GM21423 (cell line): ENCODE measurements around the gene THRAP3.

Experiments
- ATAC-seq: cut with Tn5 transposase; IDR thresholded peaks from one replicate; pipeline ENCODE4 v1.9.1; 2021; ENCODE audit warnings: mild to moderate bottlenecking, moderate library complexity; ENCODE audit not compliant: unreplicated experiment

The THRAP3 gene

GRCh38 chr1:36287595-36287994 is 63.4 kb downstream of the THRAP3 start:
- ATAC-seq, result no peak

GRCh38 chr1:36295390-36295789 is 71.1 kb downstream of the THRAP3 start:
- no peak for ATAC-seq

- ATAC-seq, result no peak
Observed at GRCh38 chr1:36297062-36297461, 72.8 kb downstream of the THRAP3 start.

GRCh38 chr1:36298640-36299039 is 74.4 kb downstream of the THRAP3 start:
- ATAC-seq, result no peak

GRCh38 chr1:36300526-36300925 is 76.3 kb downstream of the THRAP3 start:
- ATAC-seq, result no peak

- no peak for ATAC-seq
Observed at GRCh38 chr1:36301220-36301619, 77.0 kb downstream of the THRAP3 start.

- ATAC-seq, result no peak
Observed at GRCh38 chr1:36303244-36303643, 79.0 kb downstream of the THRAP3 start.

GRCh38 chr1:36303650-36304360 is 79.6 kb downstream of the THRAP3 start:
- no peak for ATAC-seq

GRCh38 chr1:36304521-36304920 is 80.3 kb downstream of the THRAP3 start:
- ATAC-seq, result no peak

GRCh38 chr1:36304970-36305914 is 81.0 kb downstream of the THRAP3 start:
- no peak for ATAC-seq

GRCh38 chr1:36305915-36306209 is 81.6 kb downstream of the THRAP3 start:
- no peak for ATAC-seq

- ATAC-seq, result peak; percentile 32
Observed at GRCh38 chr1:36306210-36306901, 82.1 kb downstream of the THRAP3 start, which contains the start of gene SH3D21. SH3D21 (plus strand) TSS chr1:36306368; CDS start chr1:36306421, 53 bp downstream.

GRCh38 chr1:36306902-36307456 is 82.7 kb downstream of the THRAP3 start:
- ATAC-seq, result peak; percentile 96

GRCh38 chr1:36307601-36308330 is 83.5 kb downstream of the THRAP3 start:
- ATAC-seq, result no peak

GRCh38 chr1:36309397-36309796 is 85.2 kb downstream of the THRAP3 start:
- no peak for ATAC-seq

- no peak for ATAC-seq
Observed at GRCh38 chr1:36320291-36320761, 96.1 kb downstream of the THRAP3 start.

GRCh38 chr1:36320767-36321118 is 96.5 kb downstream of the THRAP3 start:
- no peak for ATAC-seq

GRCh38 chr1:36321119-36321951 is 97.1 kb downstream of the THRAP3 start:
- ATAC-seq, result no peak

GRCh38 chr1:36322041-36322785 is 98.0 kb downstream of the THRAP3 start:
- no peak for ATAC-seq
